K562 (cell line): ENCODE data around the gene TGOLN2. TPM values are rescaled to one million over a fixed set of nuclear protein-coding genes. Genes with fewer than 3 reads are reported as not detected.
A peak's percentile ranks its signal among the peaks of the same experiment; 100 is the strongest.

Experiments used
- ATF1 ChIP-seq, 2 experiments: fragments of 450-650 bp in 1 of 2; IDR thresholded peaks; 2 replicates each; pipeline ENCODE4 v1.6.1; 2016; ENCODE audit warnings: missing compliant biosample characterization in 1 of 2, missing genetic modification characterization in 1 of 2
- BRF1 ChIP-seq: IDR thresholded peaks from 3 replicates; pipeline ENCODE4 v1.6.1; 2011; ENCODE audit warnings: borderline replicate concordance, mild to moderate bottlenecking; ENCODE audit not compliant: insufficient read length; ENCODE audit errors: extremely low read depth
- CBFB ChIP-seq: sonication (generic); formaldehyde crosslinking; IDR thresholded peaks from 2 replicates; pipeline ENCODE4 v1.4.0; 2020; ENCODE audit warnings: mild to moderate bottlenecking, missing genetic modification reagents
- CHCHD3 ChIP-seq: fragments of 250-450 bp; sonication (Bioruptor Pico); IDR thresholded peaks from 2 replicates; pipeline ENCODE4 v2.1.2; 2022; ENCODE audit warnings: mild to moderate bottlenecking
- DPF2 ChIP-seq: fragments of 450-650 bp; IDR thresholded peaks from 2 replicates; pipeline ENCODE4 v1.6.1; 2016
- E2F6 ChIP-seq, 2 experiments: IDR thresholded peaks; 2 replicates each; pipeline ENCODE4 v1.6.1; 2011; ENCODE audit warnings: borderline replicate concordance in 1 of 2, control low read depth in 1 of 2, low read depth in 1 of 2, low read length in 1 of 2, mild to moderate bottlenecking in 1 of 2, mixed read lengths in 1 of 2, moderate library complexity in 1 of 2; ENCODE audit not compliant: insufficient read depth in 1 of 2, insufficient read length in 1 of 2, poor library complexity in 1 of 2, severe bottlenecking in 1 of 2; ENCODE audit errors: extremely low read depth in 1 of 2
- ESRRA ChIP-seq: fragments of 450-650 bp; IDR thresholded peaks from 2 replicates; pipeline ENCODE4 v1.6.1; 2014; ENCODE audit warnings: low read depth, mild to moderate bottlenecking, moderate library complexity, borderline replicate concordance
- HLTF ChIP-seq: fragments of 450-650 bp; IDR thresholded peaks from 2 replicates; pipeline ENCODE4 v1.6.1; 2016
- JUND ChIP-seq, 2 experiments: IDR thresholded peaks; 2 replicates in 1 of 2; 3 replicates in 1 of 2; pipeline ENCODE4 v1.6.1; 2011; ENCODE audit warnings: borderline replicate concordance in 2 of 2, low read depth in 2 of 2, low read length in 2 of 2, improper control_type of control experiment in 1 of 2, missing biosample characterization in 1 of 2, missing genetic modification characterization in 1 of 2, missing genetic modification reagents in 1 of 2
- MAZ ChIP-seq, 2 experiments: fragments of 450-650 bp in 1 of 2; sonication (generic) in 1 of 2; formaldehyde crosslinking; IDR thresholded peaks in 1 of 2; conservative IDR thresholded peaks in 1 of 2; 2 replicates each; pipeline versions ENCODE4 v1.4.0 to v1.5.0; 2020; ENCODE audit warnings: mild to moderate bottlenecking in 1 of 2, missing genetic modification reagents in 1 of 2
- MITF ChIP-seq: IDR thresholded peaks from 2 replicates; pipeline ENCODE4 v1.6.1; 2014; ENCODE audit warnings: antibody characterized with exemption
- MYC ChIP-seq, 2 experiments: fragments of 250-450 bp in 1 of 2; sonication (Bioruptor Pico) in 1 of 2; IDR thresholded peaks; 2 replicates each; pipeline versions ENCODE4 v1.5.1 to v1.6.1; 2012 to 2021; ENCODE audit warnings: low read depth in 2 of 2, borderline replicate concordance in 1 of 2, improper control_type of control experiment in 1 of 2, low read length in 1 of 2, mild to moderate bottlenecking in 1 of 2, moderate library complexity in 1 of 2
- SAP30 ChIP-seq: fragments of 200-600 bp; sonication (generic); IDR thresholded peaks from 2 replicates; pipeline ENCODE4 v1.6.1; 2012; ENCODE audit warnings: borderline replicate concordance, low read depth, mild to moderate bottlenecking, moderate library complexity, low read length, control low read depth, inconsistent platforms; ENCODE audit not compliant: insufficient read depth, poor library complexity, severe bottlenecking
- SIN3A ChIP-seq, 2 experiments: fragments of 150-350 bp in 1 of 2; IDR thresholded peaks; 2 replicates each; pipeline ENCODE4 v1.6.1; 2011 to 2016; ENCODE audit warnings: borderline replicate concordance in 2 of 2, low read depth in 2 of 2, low read length in 2 of 2, mild to moderate bottlenecking in 2 of 2, moderate library complexity in 2 of 2; ENCODE audit not compliant: control insufficient read depth in 1 of 2
- SMARCA4 ChIP-seq: fragments of 450-650 bp; IDR thresholded peaks from 2 replicates; pipeline ENCODE4 v1.6.1; 2016
- TAF1 ChIP-seq: IDR thresholded peaks from 2 replicates; pipeline ENCODE4 v1.6.1; 2011; ENCODE audit warnings: mild to moderate bottlenecking, low read length, moderate library complexity; ENCODE audit not compliant: insufficient read depth, control insufficient read depth, severe bottlenecking; ENCODE audit errors: extremely low read depth
- TBL1XR1 ChIP-seq, 2 experiments: IDR thresholded peaks; 2 replicates each; pipeline ENCODE4 v1.6.1; 2012; ENCODE audit warnings: improper control_type of control experiment in 2 of 2, low read length in 2 of 2, mild to moderate bottlenecking in 1 of 2
- TEAD2 ChIP-seq: fragments of 450-650 bp; IDR thresholded peaks from 2 replicates; pipeline ENCODE4 v1.6.1; 2016; ENCODE audit warnings: missing genetic modification characterization, control low read depth, missing compliant biosample characterization
- ZBTB7A ChIP-seq: IDR thresholded peaks from 2 replicates; pipeline ENCODE4 v1.6.1; 2011; ENCODE audit warnings: low read depth, mild to moderate bottlenecking, low read length, moderate library complexity, borderline replicate concordance; ENCODE audit not compliant: control insufficient read depth
- ZBTB9 ChIP-seq: fragments of 450-650 bp; formaldehyde crosslinking; IDR thresholded peaks from 2 replicates; pipeline ENCODE4 v1.4.0; 2020; ENCODE audit warnings: mild to moderate bottlenecking, moderate library complexity
- ZNF124 ChIP-seq: sonication (generic); formaldehyde crosslinking; IDR thresholded peaks from 2 replicates; pipeline ENCODE4 v1.8.1; 2022; ENCODE audit warnings: missing genetic modification reagents
- ZNF354B ChIP-seq: fragments of 250-450 bp; sonication (Bioruptor Pico); IDR thresholded peaks from 2 replicates; pipeline ENCODE4 v1.4.0; 2020
- polyA plus RNA-seq, 8 experiments: library from polyadenylated mRNA; depleted of rRNA in 4 of 8; stranded (reverse) in 5 of 8; unstranded in 3 of 8; fragments of >200 nt; fragmentation: Nextera tagmentation in 2 of 8; fragmentation: Illumina TruSeq in 1 of 8; extraction: Ambion mirVana in 2 of 8; extraction: Trizol in 1 of 8; gene quantifications; 2 replicates each; pipeline versions ENCODE4 v1.2.1 to v1.2.3, GENCODE V29; 2011 to 2014; ENCODE audit warnings: inconsistent platforms in 1 of 8, missing spikeins in 1 of 8
- total RNA-seq, 7 experiments: library from RNA; depleted of rRNA in 6 of 7; stranded (reverse); fragments of >200 nt in 6 of 7; fragmentation: Illumina TruSeq in 2 of 7; extraction: Trizol in 2 of 7; gene quantifications; 2 replicates each; pipeline versions ENCODE4 v1.2.1 to v1.2.3, GENCODE V29; 2011 to 2021; ENCODE audit warnings: low replicate concordance in 1 of 7

TGOLN2 gene
- total and polyA plus RNA-seq, 9 of the 15 experiments (the other 6 are each of a cell fraction or from before 2014, with no cell fraction given), result 13.0 to 66.5 (median 35.9) TPM

GRCh38 chr2:85326406-85327159, 1.2 kb downstream of the TGOLN2 start (continued):
- peak; percentile 31; the same call in 1 of the 2 replicates for TF ChIP-seq MYC (IDR thresholded peaks at IDR 0.05; ENCODE audit: low read depth, low read length)
- no peak for TF ChIP-seq MYC (CRISPR knock-in tag; IDR thresholded peaks at IDR 0.05; ENCODE audit: borderline replicate concordance, low read depth)
- no peak for TF ChIP-seq ATF1 (CRISPR knock-in tag; IDR thresholded peaks at IDR 0.05)
- TF ChIP-seq ATF1 (tag; IDR thresholded peaks at IDR 0.05), result peak; percentile 34; the same call in 1 of the 2 replicates
- peak; percentile 45 for TF ChIP-seq TAF1
- no peak for TF ChIP-seq ZNF354B
- TF ChIP-seq TEAD2 (tag), result no peak
- TF ChIP-seq MITF, result no peak
- TF ChIP-seq CBFB, result no peak
- TF ChIP-seq SAP30, result peak; percentile 26
- peak; percentile 55; the same call in 1 of the 2 replicates for TF ChIP-seq SMARCA4
- no peak for TF ChIP-seq HLTF
- no peak for TF ChIP-seq E2F6 (IDR thresholded peaks at IDR 0.05; ENCODE audit: borderline replicate concordance in 1 of 2, extremely low read depth in 1 of 2, insufficient read depth in 1 of 2, insufficient read length in 1 of 2, low read depth in 1 of 2, low read length in 1 of 2, poor library complexity in 1 of 2, severe bottlenecking in 1 of 2)
- 0 out of 2 replicates have a peak, but pooled peaks have one; percentile 2 for TF ChIP-seq JUND (IDR thresholded peaks at IDR 0.05; ENCODE audit: borderline replicate concordance, low read depth, low read length)
- peak; percentile 32; the same call in 2 of the 3 replicates for TF ChIP-seq JUND (tag; IDR thresholded peaks at IDR 0.05; ENCODE audit: borderline replicate concordance, low read depth, low read length)
- no peak for TF ChIP-seq ZNF124
- no peak; a peak in 1 of 4 replicates for TF ChIP-seq TBL1XR1 (IDR thresholded peaks at IDR 0.05; ENCODE audit: low read length in 2 of 2)
- peak; percentile 73 for TF ChIP-seq DPF2
- peak; percentile 24; the same call in 1 of the 2 replicates for TF ChIP-seq ESRRA
- TF ChIP-seq CHCHD3, result no peak
- TF ChIP-seq SIN3A (IDR thresholded peaks at IDR 0.05; ENCODE audit: borderline replicate concordance in 2 of 2, control insufficient read depth in 1 of 2, low read depth in 2 of 2, low read length in 2 of 2), result no peak
- no peak for TF ChIP-seq BRF1
- TF ChIP-seq MAZ (CRISPR knock-in tag; conservative IDR thresholded peaks at IDR 0.05 in 1 of 2, IDR thresholded peaks at IDR 0.05 in 1 of 2), result peak in 1 of 2 experiments; percentile 24; a peak in 1 of 4 replicates
- TF ChIP-seq ZBTB7A, result peak; percentile 35; the same call in 1 of the 2 replicates
- no peak for TF ChIP-seq ZBTB9 (CRISPR knock-in tag)
